ENCODE data around the gene NUP205.

NUP205 gene

GRCh38 chr7:135522509-135522908 lies 35.2 kb upstream of the NUP205 start:
- Histone ChIP-seq H2AFZ (ENCODE audit: low read length) (no peak overlapping the region), H3K9ac (ENCODE audit: low read length) (no peak overlapping the region), H3F3A (ENCODE audit: insufficient read depth, low read length) (no peaks in the 10 kb centered on the region), H3K36me3 (ENCODE audit: insufficient read depth, low read length) (no peaks in the 10 kb centered on the region), H3K79me2 (ENCODE audit: insufficient read depth, low read length) (no peaks in the 10 kb centered on the region), H3K9me2 (ENCODE audit: low read depth, low read length) (no peaks in the 10 kb centered on the region), H3K27me3 (ENCODE audit: insufficient read depth, low read length) (no peaks in the 10 kb centered on the region; the same call in 1 of the 2 replicates), H3K4me2 (ENCODE audit: low read length) (no peak overlapping the region), H3K27ac (ENCODE audit: low read depth, low read length, poor library complexity, severe bottlenecking) (no peak overlapping the region), H4K20me1 (ENCODE audit: insufficient read depth, low read length) (no peaks in the 10 kb centered on the region), H3K9me3 (ENCODE audit: low read length) (peaks cover 3% of the 10 kb centered on the region; the same call in 1 of the 2 replicates), H3K4me1 (ENCODE audit: insufficient read depth, low read length, severe bottlenecking) (peaks cover 11% of the 10 kb centered on the region), H3K4me3 (ENCODE audit: low read depth, low read length, poor library complexity, severe bottlenecking) (no peak overlapping the region)
- TF ChIP-seq, protein P1, sequence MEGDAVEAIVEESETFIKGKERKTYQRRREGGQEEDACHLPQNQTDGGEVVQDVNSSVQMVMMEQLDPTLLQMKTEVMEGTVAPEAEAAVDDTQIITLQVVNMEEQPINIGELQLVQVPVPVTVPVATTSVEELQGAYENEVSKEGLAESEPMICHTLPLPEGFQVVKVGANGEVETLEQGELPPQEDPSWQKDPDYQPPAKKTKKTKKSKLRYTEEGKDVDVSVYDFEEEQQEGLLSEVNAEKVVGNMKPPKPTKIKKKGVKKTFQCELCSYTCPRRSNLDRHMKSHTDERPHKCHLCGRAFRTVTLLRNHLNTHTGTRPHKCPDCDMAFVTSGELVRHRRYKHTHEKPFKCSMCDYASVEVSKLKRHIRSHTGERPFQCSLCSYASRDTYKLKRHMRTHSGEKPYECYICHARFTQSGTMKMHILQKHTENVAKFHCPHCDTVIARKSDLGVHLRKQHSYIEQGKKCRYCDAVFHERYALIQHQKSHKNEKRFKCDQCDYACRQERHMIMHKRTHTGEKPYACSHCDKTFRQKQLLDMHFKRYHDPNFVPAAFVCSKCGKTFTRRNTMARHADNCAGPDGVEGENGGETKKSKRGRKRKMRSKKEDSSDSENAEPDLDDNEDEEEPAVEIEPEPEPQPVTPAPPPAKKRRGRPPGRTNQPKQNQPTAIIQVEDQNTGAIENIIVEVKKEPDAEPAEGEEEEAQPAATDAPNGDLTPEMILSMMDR (IDR thresholded peaks at IDR 0.05; ENCODE audit: low read length) = no peak
- TF ChIP-seq EZH2 (IDR thresholded peaks at IDR 0.05; ENCODE audit: borderline replicate concordance, low read length) = no peak

DNA sequence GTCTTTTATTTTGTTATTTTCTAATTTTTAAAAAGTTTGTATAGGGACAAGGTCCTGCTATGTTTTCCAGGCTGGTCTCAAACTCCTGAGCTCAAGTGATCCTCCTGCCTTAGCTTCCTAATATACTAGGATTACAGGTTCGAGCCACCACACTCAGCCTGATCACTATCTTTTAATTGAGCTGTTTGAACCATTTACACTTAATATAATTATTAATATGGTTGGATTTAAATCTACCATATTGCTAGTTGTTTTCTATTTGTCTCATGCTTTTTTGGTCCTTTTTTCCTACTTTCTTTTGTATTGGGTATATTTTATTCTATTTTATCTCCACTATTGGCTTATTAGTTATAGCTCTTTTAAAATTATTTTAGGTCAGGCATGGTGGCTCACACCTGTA lies 34.6 kb upstream of the NUP205 start:
- peaks cover 11% of the 10 kb centered on the region for H3K4me1 ChIP-seq (ENCODE audit: insufficient read depth, low read length, severe bottlenecking)
- no peaks in the 10 kb centered on the region for H3K36me3 ChIP-seq (ENCODE audit: insufficient read depth, low read length)
- no peaks in the 10 kb centered on the region for H3K79me2 ChIP-seq (ENCODE audit: insufficient read depth, low read length)
- no peak overlapping the region for H3K27ac ChIP-seq (ENCODE audit: low read depth, low read length, poor library complexity, severe bottlenecking)
- H3K9me3 ChIP-seq (ENCODE audit: low read length) = peaks cover 3% of the 10 kb centered on the region; the same call in 1 of the 2 replicates
- no peak overlapping the region for H3K9ac ChIP-seq (ENCODE audit: low read length)
- H3K9me2 ChIP-seq (ENCODE audit: low read depth, low read length) = no peaks in the 10 kb centered on the region
- H3F3A ChIP-seq (ENCODE audit: insufficient read depth, low read length) = no peaks in the 10 kb centered on the region
- no peaks in the 10 kb centered on the region; the same call in 1 of the 2 replicates for H3K27me3 ChIP-seq (ENCODE audit: insufficient read depth, low read length)
- no peak overlapping the region for H2AFZ ChIP-seq (ENCODE audit: low read length)
- TF ChIP-seq, protein P1 (IDR thresholded peaks at IDR 0.05; ENCODE audit: low read length) = no peak
- no peak for TF ChIP-seq EZH2 (IDR thresholded peaks at IDR 0.05; ENCODE audit: borderline replicate concordance, low read length)
- no peak overlapping the region for H3K4me3 ChIP-seq (ENCODE audit: low read depth, low read length, poor library complexity, severe bottlenecking)
- no peak overlapping the region for H3K4me2 ChIP-seq (ENCODE audit: low read length)
- H4K20me1 ChIP-seq (ENCODE audit: insufficient read depth, low read length) = no peaks in the 10 kb centered on the region

DNA sequence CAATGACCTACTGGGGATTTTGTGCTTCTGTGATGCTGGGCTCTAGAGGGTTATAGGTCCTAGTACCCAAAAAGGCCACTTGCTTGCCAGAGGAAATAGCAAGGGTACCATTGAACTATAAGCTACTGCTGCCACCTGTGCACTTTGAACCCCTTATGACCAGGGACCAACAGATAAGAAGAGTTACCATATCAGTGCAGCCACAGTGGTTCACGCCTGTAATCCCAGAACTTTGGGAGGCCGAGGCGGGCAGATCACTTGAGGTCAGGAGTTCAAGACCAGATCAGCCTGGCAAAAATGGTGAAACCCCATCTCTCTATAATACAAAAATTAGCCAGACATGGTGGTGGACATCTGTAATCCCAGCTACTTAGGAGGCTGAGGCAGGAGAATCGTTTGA lies 32.3 kb upstream of the NUP205 start:
- no peaks in the 10 kb centered on the region for H3K79me2 ChIP-seq (ENCODE audit: insufficient read depth, low read length)
- no peak overlapping the region for H3K4me3 ChIP-seq (ENCODE audit: low read depth, low read length, poor library complexity, severe bottlenecking)
- no peak overlapping the region for H3K4me2 ChIP-seq (ENCODE audit: low read length)
- TF ChIP-seq EZH2 (IDR thresholded peaks at IDR 0.05; ENCODE audit: borderline replicate concordance, low read length) = no peak
- TF ChIP-seq, protein P1 (IDR thresholded peaks at IDR 0.05; ENCODE audit: low read length) = no peak
- H3K9ac ChIP-seq (ENCODE audit: low read length) = no peak overlapping the region
- no peaks in the 10 kb centered on the region for H3K36me3 ChIP-seq (ENCODE audit: insufficient read depth, low read length)
- H3K27ac ChIP-seq (ENCODE audit: low read depth, low read length, poor library complexity, severe bottlenecking) = no peak overlapping the region
- H3F3A ChIP-seq (ENCODE audit: insufficient read depth, low read length) = no peaks in the 10 kb centered on the region
- peaks cover 3% of the 10 kb centered on the region; the same call in 1 of the 2 replicates for H3K9me3 ChIP-seq (ENCODE audit: low read length)
- no peaks in the 10 kb centered on the region for H3K4me1 ChIP-seq (ENCODE audit: insufficient read depth, low read length, severe bottlenecking)
- H4K20me1 ChIP-seq (ENCODE audit: insufficient read depth, low read length) = no peaks in the 10 kb centered on the region
- H3K9me2 ChIP-seq (ENCODE audit: low read depth, low read length) = no peaks in the 10 kb centered on the region
- no peak overlapping the region for H2AFZ ChIP-seq (ENCODE audit: low read length)
- no peaks in the 10 kb centered on the region; the same call in 1 of the 2 replicates for H3K27me3 ChIP-seq (ENCODE audit: insufficient read depth, low read length)

Measured in OCI-LY1 (cell line).